PC-3 (cell line): ENCODE measurements around the gene TBX10. TPM values are rescaled to one million over a fixed set of nuclear protein-coding genes. Genes with fewer than 3 reads are reported as not detected.

Source experiments
- ATAC-seq: fragments of 200-7000 bp; cut with Tn5 transposase; 2 replicates; pipeline ENCODE4 v1.9.1; 2020; ENCODE audit warnings: mild to moderate bottlenecking, moderate library complexity
- BruUV-seq: library from RNA; stranded (reverse); fragments of 400-500 nt; replicated peaks from 2 replicates; lab custom pipeline; 2021; lab: Mats Ljungman, UMichigan
- CTCF ChIA-PET: fragments of 300-600 bp; sonication (Branson Sonifier 250); formaldehyde crosslinking; loops from one replicate; lab custom pipeline; 2022; ENCODE audit warnings: antibody characterized with exemption; lab: Charles Lee
- POLR2A ChIA-PET: fragments of 300-600 bp; sonication (Branson Sonifier 250); formaldehyde crosslinking; loops from one replicate; lab custom pipeline; 2022; ENCODE audit warnings: antibody characterized with exemption; ENCODE audit not compliant: unreplicated experiment; lab: Charles Lee
- DNase-seq: peaks from one replicate; pipeline ENCODE4 v3.0.0-alpha.2; 2015
- H2AFZ ChIP-seq: fragments of 300-600 bp; sonication (generic); 2 replicates; pipeline ENCODE4 v1.6.0; 2016; ENCODE audit warnings: antibody characterized with exemption, low read length
- H3F3A ChIP-seq: fragments of 300-600 bp; sonication (generic); one replicate; pipeline ENCODE4 v1.6.0; 2017; ENCODE audit warnings: antibody characterized with exemption, low read length, control low read depth, mild to moderate bottlenecking; ENCODE audit not compliant: unreplicated experiment
- H3K27ac ChIP-seq: fragments of 300-600 bp; sonication (generic); 2 replicates; pipeline ENCODE4 v1.5.1; 2016; ENCODE audit warnings: mild to moderate bottlenecking, low read length
- H3K27me3 ChIP-seq: fragments of 300-600 bp; sonication (generic); 2 replicates; pipeline ENCODE4 v1.6.1; 2016; ENCODE audit warnings: low read length, mixed read lengths
- H3K36me3 ChIP-seq: fragments of 300-600 bp; sonication (generic); 2 replicates; pipeline ENCODE4 v1.6.1; 2016; ENCODE audit warnings: low read depth, mixed run types, low read length, mixed read lengths
- H3K4me1 ChIP-seq: fragments of 300-600 bp; sonication (generic); 2 replicates; pipeline ENCODE4 v1.5.1; 2016; ENCODE audit warnings: low read length; ENCODE audit not compliant: insufficient read depth
- H3K4me2 ChIP-seq: fragments of 300-600 bp; sonication (generic); 2 replicates; pipeline ENCODE4 v1.6.0; 2016; ENCODE audit warnings: low read length
- H3K4me3 ChIP-seq: fragments of 300-600 bp; sonication (generic); 2 replicates; pipeline ENCODE4 v1.5.1; 2016; ENCODE audit warnings: mild to moderate bottlenecking, low read length, mixed read lengths
- H3K79me2 ChIP-seq: fragments of 300-600 bp; sonication (generic); 2 replicates; pipeline ENCODE4 v1.6.1; 2017; ENCODE audit warnings: low read length, mixed read lengths
- H3K9ac ChIP-seq: fragments of 300-600 bp; sonication (generic); 2 replicates; pipeline ENCODE4 v1.6.0; 2016; ENCODE audit warnings: mild to moderate bottlenecking, low read length
- H3K9me2 ChIP-seq: fragments of 300-600 bp; sonication (generic); replicated peaks from 2 replicates; pipeline ENCODE4 v1.6.1; 2016; ENCODE audit warnings: mixed run types, low read length, mixed read lengths
- H3K9me3 ChIP-seq: fragments of 300-600 bp; sonication (generic); 2 replicates; pipeline ENCODE4 v1.6.1; 2016; ENCODE audit warnings: low read length, mixed read lengths
- H4K20me1 ChIP-seq: fragments of 300-600 bp; sonication (generic); 2 replicates; pipeline ENCODE4 v1.6.1; 2016; ENCODE audit warnings: low read length, mixed read lengths
- EZH2 ChIP-seq: fragments of 300-600 bp; sonication (generic); IDR thresholded peaks from one replicate; pipeline ENCODE4 v1.6.1; 2017; ENCODE audit warnings: antibody characterized with exemption, mild to moderate bottlenecking, low read length; ENCODE audit not compliant: unreplicated experiment
- EZH2phosphoT487 ChIP-seq: fragments of 300-600 bp; sonication (generic); IDR thresholded peaks from 2 replicates; pipeline ENCODE4 v1.6.1; 2018; ENCODE audit warnings: mild to moderate bottlenecking, antibody characterized with exemption, low read length, borderline replicate concordance
- intact Hi-C: fragments of 100-400 bp; cut with micrococcal nuclease; formaldehyde crosslinking; loops from 2 replicates; pipeline ENCODE4 v1.9.0; 2023
- total RNA-seq: library from RNA; depleted of rRNA; stranded (reverse); fragments of >200 nt; gene quantifications from 2 replicates; pipeline ENCODE4 v1.2.3, GENCODE V29; 2014
- TF ChIP-seq, protein P1 (sequence below): fragments of 300-600 bp; sonication (generic); conservative IDR thresholded peaks from 2 replicates; pipeline ENCODE4 v1.5.1; 2017; ENCODE audit warnings: antibody characterized with exemption, low read depth, mild to moderate bottlenecking, low read length

The TBX10 gene
- total RNA-seq, 1 experiment from 2014 or later: not detected

DNA sequence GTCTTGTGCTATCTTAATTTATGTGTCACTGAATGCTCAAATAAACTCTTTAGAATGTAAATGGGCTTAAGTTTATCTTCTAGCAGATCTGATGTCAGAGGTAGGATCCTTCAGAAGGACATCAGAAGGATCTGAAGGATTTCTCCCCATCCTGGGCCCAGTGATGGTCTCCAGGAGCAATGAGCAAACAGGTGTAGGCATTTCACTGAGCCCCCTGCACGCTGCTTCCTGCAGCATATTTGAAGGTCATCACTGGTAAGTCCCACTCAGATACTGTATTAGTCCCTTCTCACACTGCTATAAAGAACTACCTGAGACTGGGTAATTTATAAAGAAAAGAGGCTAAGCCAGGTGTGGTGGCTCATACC is 51.4 kb downstream of the TBX10 start:
- Histone ChIP-seq H3K4me3 (no peak overlapping the region), H3K27me3 (no peaks in the 10 kb centered on the region), H3F3A (no peaks in the 10 kb centered on the region), H4K20me1 (0 out of 2 replicates have a peak, but pooled peaks cover 6% of the 10 kb centered on the region), H3K9ac (no peak overlapping the region), H3K36me3 (peaks cover 7% of the 10 kb centered on the region; the same call in 1 of the 2 replicates), H3K4me1 (peaks cover 8% of the 10 kb centered on the region), H2AFZ (no peak overlapping the region), H3K79me2 (peaks cover 19% of the 10 kb centered on the region), H3K27ac (no peak overlapping the region), H3K4me2 (no peak overlapping the region), H3K9me2 (no peaks in the 10 kb centered on the region), H3K9me3 (no peaks in the 10 kb centered on the region)
- no TSS peak for BruUV-seq
- intact Hi-C loops: no loop called here
- TF ChIP-seq, protein P1, sequence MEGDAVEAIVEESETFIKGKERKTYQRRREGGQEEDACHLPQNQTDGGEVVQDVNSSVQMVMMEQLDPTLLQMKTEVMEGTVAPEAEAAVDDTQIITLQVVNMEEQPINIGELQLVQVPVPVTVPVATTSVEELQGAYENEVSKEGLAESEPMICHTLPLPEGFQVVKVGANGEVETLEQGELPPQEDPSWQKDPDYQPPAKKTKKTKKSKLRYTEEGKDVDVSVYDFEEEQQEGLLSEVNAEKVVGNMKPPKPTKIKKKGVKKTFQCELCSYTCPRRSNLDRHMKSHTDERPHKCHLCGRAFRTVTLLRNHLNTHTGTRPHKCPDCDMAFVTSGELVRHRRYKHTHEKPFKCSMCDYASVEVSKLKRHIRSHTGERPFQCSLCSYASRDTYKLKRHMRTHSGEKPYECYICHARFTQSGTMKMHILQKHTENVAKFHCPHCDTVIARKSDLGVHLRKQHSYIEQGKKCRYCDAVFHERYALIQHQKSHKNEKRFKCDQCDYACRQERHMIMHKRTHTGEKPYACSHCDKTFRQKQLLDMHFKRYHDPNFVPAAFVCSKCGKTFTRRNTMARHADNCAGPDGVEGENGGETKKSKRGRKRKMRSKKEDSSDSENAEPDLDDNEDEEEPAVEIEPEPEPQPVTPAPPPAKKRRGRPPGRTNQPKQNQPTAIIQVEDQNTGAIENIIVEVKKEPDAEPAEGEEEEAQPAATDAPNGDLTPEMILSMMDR: no peak
- TF ChIP-seq EZH2phosphoT487 (no peak), EZH2 (no peak)
- CTCF ChIA-PET: no interaction called here
- POLR2A ChIA-PET: no interaction called here
- DNase-seq: no peak
- ATAC-seq: no peak

GRCh38 chr11:67586568-67587250 is 52.9 kb downstream of the TBX10 start:
- Histone ChIP-seq H3K4me3 (no peak overlapping the region), H3K27me3 (no peaks in the 10 kb centered on the region), H3K4me2 (no peak overlapping the region), H3F3A (no peaks in the 10 kb centered on the region), H4K20me1 (0 out of 2 replicates have a peak, but pooled peaks cover 6% of the 10 kb centered on the region), H3K79me2 (peaks cover 19% of the 10 kb centered on the region), H3K9me2 (no peaks in the 10 kb centered on the region), H3K9ac (no peak overlapping the region), H3K36me3 (peaks cover 7% of the 10 kb centered on the region; the same call in 1 of the 2 replicates), H2AFZ (no peak overlapping the region), H3K4me1 (peaks cover 21% of the 10 kb centered on the region), H3K27ac (no peak overlapping the region), H3K9me3 (no peaks in the 10 kb centered on the region)
- TF ChIP-seq, protein P1: no peak
- TF ChIP-seq EZH2 (no peak), EZH2phosphoT487 (no peak)
- DNase-seq (no peak), ATAC-seq (no peak)
- POLR2A ChIA-PET: no interaction called here
- BruUV-seq: no TSS peak
- intact Hi-C loops: no loop called here
- CTCF ChIA-PET: no interaction called here

- H3K27ac ChIP-seq: no peak overlapping the region
- POLR2A ChIA-PET: no interaction called here
- H3K4me3 ChIP-seq: no peak overlapping the region
- no peak for DNase-seq
- no peak overlapping the region for H3K9ac ChIP-seq
- peaks cover 7% of the 10 kb centered on the region; the same call in 1 of the 2 replicates for H3K36me3 ChIP-seq
- H3F3A ChIP-seq: no peaks in the 10 kb centered on the region
- H2AFZ ChIP-seq: no peak overlapping the region
- H3K4me2 ChIP-seq: no peak overlapping the region
- TF ChIP-seq EZH2phosphoT487 (no peak), EZH2 (no peak)
- TF ChIP-seq, protein P1: no peak
- peaks cover 19% of the 10 kb centered on the region for H3K79me2 ChIP-seq
- H3K4me1 ChIP-seq: peaks cover 26% of the 10 kb centered on the region
- intact Hi-C loops: no loop called here
- no peaks in the 10 kb centered on the region for H3K9me3 ChIP-seq
- no peaks in the 10 kb centered on the region for H3K27me3 ChIP-seq
- 0 out of 2 replicates have a peak, but pooled peaks cover 6% of the 10 kb centered on the region for H4K20me1 ChIP-seq
- BruUV-seq: no TSS peak
- no peaks in the 10 kb centered on the region for H3K9me2 ChIP-seq
- CTCF ChIA-PET: no interaction called here
- ATAC-seq: no peak
These were observed 53.7 kb downstream of the TBX10 start for GRCh38 chr11:67585911-67586310.
